Stomach (tissue), 9 donors: Measurements from ENCODE around the gene TPRG1L. TPM values are rescaled to one million over a fixed set of nuclear protein-coding genes. Genes with fewer than 3 reads are reported as not detected.

Source experiments
- DNase-seq, 2 donors: peaks; one replicate each; pipeline versions ENCODE4 v3.0.0 to v3.0.0-alpha.2; 2013 to 2019
- H3K27ac ChIP-seq, 5 donors: fragments of 200-600 bp in 4 of 5; sonication (generic) in 4 of 5; one replicate each; pipeline ENCODE4 v1.5.1; 2013 to 2019; ENCODE audit warnings: mild to moderate bottlenecking in 1 of 5, moderate library complexity in 1 of 5
- H3K27me3 ChIP-seq, 3 donors: fragments of 200-600 bp; sonication (generic); one replicate each; pipeline ENCODE4 v1.5.1; 2017 to 2019; ENCODE audit warnings: mixed run types in 1 of 3
- H3K36me3 ChIP-seq, 4 donors: fragments of 200-600 bp; sonication (generic); 1 replicate in 3 of 4; 2 replicates in 1 of 4; pipeline ENCODE4 v1.5.1; 2016 to 2019
- H3K4me1 ChIP-seq, 4 donors: fragments of 200-600 bp; sonication (generic); one replicate each; pipeline ENCODE4 v1.5.1; 2016 to 2019
- H3K4me3 ChIP-seq, 4 donors: fragments of 200-600 bp; sonication (generic) in 3 of 4; one replicate each; pipeline ENCODE4 v1.5.1; 2016 to 2019; ENCODE audit warnings: mild to moderate bottlenecking in 1 of 4
- H3K9me3 ChIP-seq, 4 donors: fragments of 200-600 bp; sonication (generic); one replicate each; pipeline ENCODE4 v1.5.1; 2016 to 2019
- EP300 ChIP-seq: sonication (generic); formaldehyde crosslinking; IDR thresholded peaks from one replicate; pipeline ENCODE4 v1.6.1; 2017; ENCODE audit warnings: antibody characterized with exemption
- POLR2A ChIP-seq, 4 donors: fragments of 450-650 bp; IDR thresholded peaks; one replicate each; pipeline ENCODE4 v1.6.1; 2016; ENCODE audit warnings: antibody characterized with exemption in 4 of 4, control low read depth in 2 of 4, mild to moderate bottlenecking in 1 of 4, moderate library complexity in 1 of 4
- POLR2AphosphoS5 ChIP-seq, 3 donors: sonication (generic); formaldehyde crosslinking; IDR thresholded peaks; one replicate each; pipeline ENCODE4 v1.6.1; 2016; ENCODE audit warnings: antibody characterized with exemption in 3 of 3
- WGBS, 5 donors: extraction: QIAGEN DNeasy Blood & Tissue Kit in 3 of 5; methylation state at CpG; one replicate each; pipeline versions ENCODE4 v1.1.5 to v1.1.7; 2013 to 2018; 5-methylcytosine and 5-hydroxymethylcytosine counted together
- intact Hi-C: fragments of 100-400 bp; cut with DNase I; formaldehyde crosslinking; loops from one replicate; pipeline ENCODE4 v1.15.1; 2023; ENCODE audit warnings: low total_unique reads
- polyA plus RNA-seq, 3 donors: library from polyadenylated mRNA; stranded (reverse); fragments of 200-250 nt; gene quantifications; one replicate each; pipeline ENCODE4 v1.2.3, GENCODE V29; 2013
- total RNA-seq, 5 donors: library from RNA; depleted of rRNA; stranded (reverse); fragments of >200 nt; gene quantifications; one replicate each; pipeline versions ENCODE4 v1.1.0 to v1.2.3, GENCODE V29; 2014 to 2016
- TF ChIP-seq, protein P1 (sequence below), 7 experiments: fragments of 450-650 bp in 4 of 7; fragments of 200-600 bp in 3 of 7; sonication (generic) in 3 of 7; IDR thresholded peaks; one replicate each; pipeline ENCODE4 v1.5.1; 2016 to 2019; ENCODE audit warnings: antibody characterized with exemption in 7 of 7, control low read depth in 2 of 7, mild to moderate bottlenecking in 1 of 7
- donor health status: healthy with polysubstance abuse.
- donor health status: Bipolar disorder and iron deficiency.
- donor health status: healthy.

Gene TPRG1L
- total and polyA plus RNA-seq, 8 donors = 21.6 to 60.0 (median 30.4) TPM

DNA sequence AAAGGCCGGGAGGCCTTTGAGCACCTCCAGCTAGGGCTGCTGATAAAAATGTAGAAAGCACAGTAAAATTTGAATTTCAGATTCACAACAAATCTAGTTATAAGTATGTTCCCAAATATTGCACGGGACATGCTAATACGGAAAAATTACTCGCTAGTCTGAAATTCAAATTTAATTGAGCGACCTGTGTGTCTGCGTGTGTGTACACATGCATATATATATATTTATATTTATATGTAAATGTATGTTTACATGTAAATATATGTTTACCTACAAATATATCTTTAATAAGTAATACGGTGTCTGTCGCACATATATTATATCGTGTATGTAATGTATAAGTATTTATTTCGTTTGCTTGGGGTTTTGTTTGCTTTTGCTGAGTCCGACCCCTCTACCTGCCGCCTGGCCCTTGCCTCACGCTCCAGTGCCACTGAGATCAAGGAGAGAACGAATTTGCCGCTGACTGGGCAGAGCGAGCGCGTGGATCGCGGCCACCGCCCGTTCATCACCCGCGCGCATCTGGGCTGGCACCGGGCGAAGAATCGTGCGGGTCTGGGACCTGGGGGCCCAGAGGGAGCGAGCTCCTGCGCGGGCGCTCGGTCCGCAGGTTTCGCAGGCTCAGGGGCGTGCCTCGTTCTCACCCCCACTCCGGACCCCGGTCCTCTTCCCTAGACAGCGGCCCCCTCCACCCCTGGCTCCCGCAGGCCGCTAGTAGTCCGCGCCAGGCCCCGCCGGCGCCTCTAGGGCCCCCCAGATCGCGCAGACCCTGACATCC lies 25.6 kb downstream of the TPRG1L start:
- DNase-seq = no peak
- Histone ChIP-seq H3K4me3 (peak overlapping the region; percentile 75 to 99 (median 88)), H3K27ac (no peak overlapping the region), H3K9me3 (peaks cover 0 to 5% (median 0%) of the 10 kb centered on the region in 4 donors), H3K27me3 (peaks cover 27 to 54% (median 48%) of the 10 kb centered on the region in 3 donors), H3K36me3 (peaks cover 11 to 22% (median 21%) of the 10 kb centered on the region in 4 donors), H3K4me1 (peaks cover 47 to 61% (median 53%) of the 10 kb centered on the region in 4 donors)
- TF ChIP-seq, protein P1, sequence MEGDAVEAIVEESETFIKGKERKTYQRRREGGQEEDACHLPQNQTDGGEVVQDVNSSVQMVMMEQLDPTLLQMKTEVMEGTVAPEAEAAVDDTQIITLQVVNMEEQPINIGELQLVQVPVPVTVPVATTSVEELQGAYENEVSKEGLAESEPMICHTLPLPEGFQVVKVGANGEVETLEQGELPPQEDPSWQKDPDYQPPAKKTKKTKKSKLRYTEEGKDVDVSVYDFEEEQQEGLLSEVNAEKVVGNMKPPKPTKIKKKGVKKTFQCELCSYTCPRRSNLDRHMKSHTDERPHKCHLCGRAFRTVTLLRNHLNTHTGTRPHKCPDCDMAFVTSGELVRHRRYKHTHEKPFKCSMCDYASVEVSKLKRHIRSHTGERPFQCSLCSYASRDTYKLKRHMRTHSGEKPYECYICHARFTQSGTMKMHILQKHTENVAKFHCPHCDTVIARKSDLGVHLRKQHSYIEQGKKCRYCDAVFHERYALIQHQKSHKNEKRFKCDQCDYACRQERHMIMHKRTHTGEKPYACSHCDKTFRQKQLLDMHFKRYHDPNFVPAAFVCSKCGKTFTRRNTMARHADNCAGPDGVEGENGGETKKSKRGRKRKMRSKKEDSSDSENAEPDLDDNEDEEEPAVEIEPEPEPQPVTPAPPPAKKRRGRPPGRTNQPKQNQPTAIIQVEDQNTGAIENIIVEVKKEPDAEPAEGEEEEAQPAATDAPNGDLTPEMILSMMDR (IDR thresholded peaks at IDR 0.05) = no peak
- TF ChIP-seq POLR2AphosphoS5 (IDR thresholded peaks at IDR 0.05) = no peak
- no peak for TF ChIP-seq POLR2A (IDR thresholded peaks at IDR 0.05)
- TF ChIP-seq EP300 = no peak
- intact Hi-C loops = no loop called here
- WGBS, 5 donors = 9 to 13% (median 13%) methylated on average over 29 to 50 of the region's 50 CpGs

DNA sequence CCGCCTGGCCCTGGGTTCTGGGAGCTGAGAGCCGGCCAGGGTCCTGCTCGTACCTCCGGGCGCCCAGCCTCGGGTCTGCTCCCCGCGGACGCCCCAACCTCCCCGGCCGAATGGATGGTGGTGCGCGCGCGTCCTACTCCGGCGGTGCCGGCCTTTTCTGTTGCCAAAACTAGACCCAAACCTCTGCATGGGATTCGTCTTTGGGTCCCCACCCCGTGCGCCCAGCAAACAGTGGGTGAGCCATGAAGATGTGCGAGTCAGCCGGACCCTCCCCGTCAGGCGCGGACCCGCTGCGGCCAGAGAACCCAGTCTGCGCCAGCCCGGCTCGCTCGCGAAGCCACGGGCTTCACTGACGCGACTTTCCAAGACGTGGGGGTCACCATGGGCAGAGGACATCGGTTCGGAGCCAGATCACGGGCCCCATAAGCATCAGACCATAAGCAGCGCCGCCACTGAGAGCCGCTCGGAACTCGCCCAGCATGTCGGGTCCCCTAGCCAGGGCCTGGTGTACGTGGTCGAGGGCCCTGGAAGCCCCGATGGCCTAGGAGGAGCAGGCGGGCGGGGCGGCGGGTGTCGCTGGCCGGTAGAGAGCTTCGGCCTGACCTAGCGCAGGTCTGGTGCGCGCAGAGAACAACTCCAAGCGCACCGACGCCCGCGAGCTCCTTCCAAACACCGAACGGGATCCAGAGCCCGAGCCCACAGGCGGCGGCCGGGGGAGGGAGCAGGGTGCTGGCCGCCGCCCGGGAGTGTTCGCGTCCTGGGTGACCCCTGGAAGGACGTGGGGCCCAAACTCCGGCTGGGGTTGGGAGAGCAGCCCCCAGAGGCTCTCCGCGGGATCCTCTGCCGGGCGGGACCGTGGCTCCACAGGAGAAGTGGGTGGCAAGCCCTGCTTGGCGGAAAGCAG lies 26.5 kb downstream of the TPRG1L start:
- Histone ChIP-seq H3K27ac (no peak overlapping the region), H3K4me1 (peaks cover 47 to 61% (median 53%) of the 10 kb centered on the region in 4 donors), H3K9me3 (peaks cover 0 to 5% (median 0%) of the 10 kb centered on the region in 4 donors), H3K27me3 (peaks cover 27 to 62% (median 48%) of the 10 kb centered on the region in 3 donors), H3K36me3 (peaks cover 7 to 14% (median 12%) of the 10 kb centered on the region in 4 donors), H3K4me3 (peak overlapping the region; percentile 34 to 99 (median 78))
- intact Hi-C loops = no loop called here
- no peak for TF ChIP-seq POLR2AphosphoS5 (IDR thresholded peaks at IDR 0.05)
- TF ChIP-seq, protein P1 (IDR thresholded peaks at IDR 0.05) = no peak
- no peak for TF ChIP-seq EP300
- no peak for TF ChIP-seq POLR2A (IDR thresholded peaks at IDR 0.05)
- 6 to 8% (median 7%) methylated on average over 56 to 83 of the region's 83 CpGs for WGBS, 5 donors
- no peak for DNase-seq

DNA sequence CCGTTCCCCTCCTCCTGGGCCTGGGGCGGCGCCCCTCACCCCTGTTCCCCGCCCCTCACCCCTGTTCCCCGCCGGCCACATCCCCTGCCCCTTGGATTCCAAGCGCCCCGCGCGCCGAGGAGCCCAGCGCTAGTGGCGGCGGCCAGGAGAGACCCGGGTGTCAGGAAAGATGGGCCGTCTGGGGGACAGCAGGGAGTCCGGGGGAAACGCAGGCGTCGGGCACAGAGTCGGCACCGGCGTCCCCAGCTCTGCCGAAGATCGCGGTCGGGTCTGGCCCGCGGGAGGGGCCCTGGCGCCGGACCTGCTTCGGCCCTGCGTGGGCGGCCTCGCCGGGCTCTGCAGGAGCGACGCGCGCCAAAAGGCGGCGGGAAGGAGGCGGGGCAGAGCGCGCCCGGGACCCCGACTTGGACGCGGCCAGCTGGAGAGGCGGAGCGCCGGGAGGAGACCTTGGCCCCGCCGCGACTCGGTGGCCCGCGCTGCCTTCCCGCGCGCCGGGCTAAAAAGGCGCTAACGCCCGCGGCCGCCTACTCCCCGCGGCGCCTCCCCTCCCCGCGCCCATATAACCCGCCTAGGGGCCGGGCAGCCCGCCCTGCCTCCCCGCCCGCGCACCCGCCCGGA lies 27.2 kb downstream of the TPRG1L start, which contains the start of gene TP73:
TSS of gene TP73 (plus strand) at position 587 of the 618 bp plus-strand sequence. CDS start 29,850 bp downstream, outside the sequence.
- peak in 1 of 2 donors; percentile 66 for DNase-seq
- TF ChIP-seq POLR2A (IDR thresholded peaks at IDR 0.05) (no peak), POLR2AphosphoS5 (IDR thresholded peaks at IDR 0.05) (no peak), EP300 (no peak)
- TF ChIP-seq, protein P1 (IDR thresholded peaks at IDR 0.05) = no peak
- WGBS, 5 donors = 0 to 2% (median 1%) methylated on average over 2 to 75 of the region's 80 CpGs
- H3K4me1 ChIP-seq = peaks cover 47 to 61% (median 53%) of the 10 kb centered on the region in 4 donors
- H3K27ac ChIP-seq = no peak within 1 kb of the TSS
- H3K27me3 ChIP-seq = peaks cover 27 to 70% (median 48%) of the 10 kb centered on the region in 3 donors
- peak within 1 kb of the TSS; percentile 34 to 99 (median 57) for H3K4me3 ChIP-seq
- H3K9me3 ChIP-seq = peaks cover 0 to 5% (median 0%) of the 10 kb centered on the region in 4 donors
- intact Hi-C loops = no loop called here
- peaks cover 0 to 6% (median 5%) of the 10 kb centered on the region in 4 donors for H3K36me3 ChIP-seq
